ENCODE measurements around the gene INSR. TPM values are rescaled to one million over a fixed set of nuclear protein-coding genes. Genes with fewer than 3 reads are reported as not detected.

The INSR gene
- total RNA-seq, 6 experiments from 2014 or later: 2.1 to 6.3 (median 2.5) TPM

- Mint-ChIP-seq H3K27ac (no peak overlapping the region), H3K36me3 (ENCODE audit: low read depth) (no peaks in the 10 kb centered on the region), H3K27me3 (ENCODE audit: insufficient read depth) (peaks cover 10% of the 10 kb centered on the region; the same call in 1 of the 2 replicates), H3K4me3 (no peak overlapping the region), H3K9me3 (peaks cover 10% of the 10 kb centered on the region), H3K4me1 (ENCODE audit: low read depth) (no peaks in the 10 kb centered on the region)
- no peak for TF ChIP-seq CTCF (IDR thresholded peaks at IDR 0.05)
- no peak for DNase-seq
These were observed 184.4 kb downstream of the INSR start for GRCh38 chr19:7109678-7110289.

GRCh38 chr19:7106711-7107657, 187.2 kb downstream of the INSR start:
- no peak for TF ChIP-seq CTCF (IDR thresholded peaks at IDR 0.05)
- Mint-ChIP-seq H3K4me1 (ENCODE audit: low read depth) (no peaks in the 10 kb centered on the region), H3K9me3 (no peaks in the 10 kb centered on the region), H3K36me3 (ENCODE audit: low read depth) (no peaks in the 10 kb centered on the region), H3K27me3 (ENCODE audit: insufficient read depth) (no peaks in the 10 kb centered on the region), H3K27ac (no peak overlapping the region), H3K4me3 (no peak overlapping the region)
- no peak for DNase-seq

- H3K27ac Mint-ChIP-seq: no peak overlapping the region
- no peak for TF ChIP-seq CTCF (IDR thresholded peaks at IDR 0.05)
- no peaks in the 10 kb centered on the region for H3K9me3 Mint-ChIP-seq
- DNase-seq: no peak
- H3K27me3 Mint-ChIP-seq (ENCODE audit: insufficient read depth): peaks cover 2% of the 10 kb centered on the region; the same call in 1 of the 2 replicates
- no peak overlapping the region for H3K4me3 Mint-ChIP-seq
- H3K36me3 Mint-ChIP-seq (ENCODE audit: low read depth): no peaks in the 10 kb centered on the region
- 0 out of 2 replicates have a peak, but pooled peaks cover 1% of the 10 kb centered on the region for H3K4me1 Mint-ChIP-seq (ENCODE audit: low read depth)
These were observed 189.3 kb downstream of the INSR start for GRCh38 chr19:7104747-7105447.

GRCh38 chr19:7101498-7102253, 192.5 kb downstream of the INSR start:
- H3K27me3 Mint-ChIP-seq (ENCODE audit: insufficient read depth): peaks cover 4% of the 10 kb centered on the region
- DNase-seq: no peak
- no peak for TF ChIP-seq CTCF (IDR thresholded peaks at IDR 0.05)
- no peak overlapping the region for H3K27ac Mint-ChIP-seq
- peaks cover 14% of the 10 kb centered on the region for H3K4me1 Mint-ChIP-seq (ENCODE audit: low read depth)
- peaks cover under 1% of the 10 kb centered on the region for H3K9me3 Mint-ChIP-seq
- H3K4me3 Mint-ChIP-seq: no peak overlapping the region
- peaks cover 13% of the 10 kb centered on the region; the same call in 1 of the 2 replicates for H3K36me3 Mint-ChIP-seq (ENCODE audit: low read depth)

GRCh38 chr19:7099597-7099921, 194.7 kb downstream of the INSR start:
- peaks cover 26% of the 10 kb centered on the region for H3K36me3 Mint-ChIP-seq (ENCODE audit: low read depth)
- H3K27ac Mint-ChIP-seq: peak overlapping the region; percentile 94
- peaks cover 20% of the 10 kb centered on the region for H3K9me3 Mint-ChIP-seq
- TF ChIP-seq CTCF (IDR thresholded peaks at IDR 0.05): no peak
- DNase-seq: no peak
- H3K27me3 Mint-ChIP-seq (ENCODE audit: insufficient read depth): peaks cover 4% of the 10 kb centered on the region
- H3K4me1 Mint-ChIP-seq (ENCODE audit: low read depth): peaks cover 14% of the 10 kb centered on the region
- H3K4me3 Mint-ChIP-seq: peak overlapping the region; percentile 94
